GM18861 (cell line): Measurements from ENCODE around the gene AP1S1.
"Not testable (repeated sequence)": the region's sequence is repeated elsewhere in the genome, so short reads cannot be mapped to it uniquely, and the experiment has no call there.

Source experiments
- ATAC-seq: cut with Tn5 transposase; IDR thresholded peaks from one replicate; pipeline ENCODE4 v1.9.1; 2021; ENCODE audit not compliant: unreplicated experiment

Gene AP1S1

GRCh38 chr7:101124376-101125056 lies 29.8 kb upstream of the AP1S1 start:
- ATAC-seq = no peak

GRCh38 chr7:101125989-101126650 lies 28.2 kb upstream of the AP1S1 start:
- ATAC-seq = peak; percentile 33

GRCh38 chr7:101126651-101127459 lies 27.4 kb upstream of the AP1S1 start, which contains the start of gene SERPINE1:
SERPINE1 (plus strand) TSS chr7:101127104; CDS start chr7:101128394, 1,290 bp downstream.
- ATAC-seq = peak; percentile 43

- no peak for ATAC-seq
Measured at GRCh38 chr7:101127460-101128039, 26.7 kb upstream of the AP1S1 start.

GRCh38 chr7:101128040-101128834 lies 26.0 kb upstream of the AP1S1 start:
- ATAC-seq = no peak

- ATAC-seq = no peak
Measured at GRCh38 chr7:101129603-101130117, 24.6 kb upstream of the AP1S1 start.

GRCh38 chr7:101132626-101133600 lies 21.4 kb upstream of the AP1S1 start:
- ATAC-seq = not testable (repeated sequence)

GRCh38 chr7:101133621-101134398 lies 20.5 kb upstream of the AP1S1 start:
- ATAC-seq = no peak

GRCh38 chr7:101134399-101134980 lies 19.8 kb upstream of the AP1S1 start:
- no peak for ATAC-seq

- no peak for ATAC-seq
Measured at GRCh38 chr7:101137651-101138212, 16.5 kb upstream of the AP1S1 start.

- peak; percentile 71 for ATAC-seq
Measured at GRCh38 chr7:101138213-101138870, 15.9 kb upstream of the AP1S1 start.

- ATAC-seq = no peak
Measured at GRCh38 chr7:101140339-101140699, 14.0 kb upstream of the AP1S1 start.

- ATAC-seq = no peak
Measured at GRCh38 chr7:101140746-101141382, 13.4 kb upstream of the AP1S1 start.

- ATAC-seq = no peak
Measured at GRCh38 chr7:101151908-101152651, 2.2 kb upstream of the AP1S1 start.

- no peak for ATAC-seq
Measured at GRCh38 chr7:101154693-101155102, 422 bp downstream of the AP1S1 start.

GRCh38 chr7:101155303-101155702 lies 1.0 kb downstream of the AP1S1 start:
- ATAC-seq = no peak
